ENCODE measurements around the gene HRK. TPM values are rescaled to one million over a fixed set of nuclear protein-coding genes. Genes with fewer than 3 reads are reported as not detected.

HRK gene
- total RNA-seq, 2 donors from 2014 or later: 0.08 TPM; not detected in 1

DNA sequence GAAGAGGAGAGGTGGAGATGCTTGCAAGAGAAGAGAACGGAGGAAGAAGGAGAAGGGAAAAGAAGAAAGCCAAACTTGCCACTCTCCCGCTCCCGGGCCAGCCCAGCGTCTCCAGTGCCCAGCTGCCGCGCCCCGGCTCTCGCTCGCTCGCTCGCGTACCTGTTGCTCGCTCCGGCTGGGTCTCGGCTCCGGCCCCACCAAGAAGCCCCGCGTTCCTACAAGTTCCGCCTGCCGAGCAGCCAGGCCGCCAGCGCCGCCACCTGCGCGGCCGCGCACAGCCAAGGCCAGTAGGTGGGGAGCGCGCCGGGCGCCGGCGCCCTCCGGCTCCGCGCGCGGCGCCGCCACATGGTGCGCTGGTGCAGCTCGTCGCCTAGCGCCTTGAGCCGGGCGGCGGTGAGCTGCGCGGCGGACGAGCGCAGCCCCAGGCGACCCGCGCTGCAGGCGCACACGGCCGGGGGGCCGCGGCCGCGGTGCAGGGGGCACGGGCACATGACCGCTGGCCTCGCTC, 370 bp downstream of the HRK start:
- Histone ChIP-seq H3K36me3 (no peaks in the 10 kb centered on the region), H3K9me3 (no peaks in the 10 kb centered on the region), H3K4me1 (peaks cover 0 to 41% of the 10 kb centered on the region in 2 donors), H3K27ac (no peak overlapping the region), H3K27me3 (peaks cover 19 to 34% of the 10 kb centered on the region in 2 donors), H3K4me3 (peak overlapping the region; percentile 17 to 43)
- TF ChIP-seq, protein P1, sequence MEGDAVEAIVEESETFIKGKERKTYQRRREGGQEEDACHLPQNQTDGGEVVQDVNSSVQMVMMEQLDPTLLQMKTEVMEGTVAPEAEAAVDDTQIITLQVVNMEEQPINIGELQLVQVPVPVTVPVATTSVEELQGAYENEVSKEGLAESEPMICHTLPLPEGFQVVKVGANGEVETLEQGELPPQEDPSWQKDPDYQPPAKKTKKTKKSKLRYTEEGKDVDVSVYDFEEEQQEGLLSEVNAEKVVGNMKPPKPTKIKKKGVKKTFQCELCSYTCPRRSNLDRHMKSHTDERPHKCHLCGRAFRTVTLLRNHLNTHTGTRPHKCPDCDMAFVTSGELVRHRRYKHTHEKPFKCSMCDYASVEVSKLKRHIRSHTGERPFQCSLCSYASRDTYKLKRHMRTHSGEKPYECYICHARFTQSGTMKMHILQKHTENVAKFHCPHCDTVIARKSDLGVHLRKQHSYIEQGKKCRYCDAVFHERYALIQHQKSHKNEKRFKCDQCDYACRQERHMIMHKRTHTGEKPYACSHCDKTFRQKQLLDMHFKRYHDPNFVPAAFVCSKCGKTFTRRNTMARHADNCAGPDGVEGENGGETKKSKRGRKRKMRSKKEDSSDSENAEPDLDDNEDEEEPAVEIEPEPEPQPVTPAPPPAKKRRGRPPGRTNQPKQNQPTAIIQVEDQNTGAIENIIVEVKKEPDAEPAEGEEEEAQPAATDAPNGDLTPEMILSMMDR (IDR thresholded peaks at IDR 0.05): no peak
- DNase-seq (ENCODE audit: low spot score): no peak

- Histone ChIP-seq H3K27me3 (peaks cover 19 to 34% of the 10 kb centered on the region in 2 donors), H3K9me3 (no peaks in the 10 kb centered on the region), H3K4me3 (peak overlapping the region; percentile 17 to 43), H3K36me3 (no peaks in the 10 kb centered on the region), H3K27ac (no peak overlapping the region), H3K4me1 (peaks cover 0 to 41% of the 10 kb centered on the region in 2 donors)
- no peak for DNase-seq (ENCODE audit: low spot score)
- TF ChIP-seq, protein P1 (IDR thresholded peaks at IDR 0.05): no peak
Observed at GRCh38 chr12:116880213-116880816, 926 bp downstream of the HRK start.

DNA sequence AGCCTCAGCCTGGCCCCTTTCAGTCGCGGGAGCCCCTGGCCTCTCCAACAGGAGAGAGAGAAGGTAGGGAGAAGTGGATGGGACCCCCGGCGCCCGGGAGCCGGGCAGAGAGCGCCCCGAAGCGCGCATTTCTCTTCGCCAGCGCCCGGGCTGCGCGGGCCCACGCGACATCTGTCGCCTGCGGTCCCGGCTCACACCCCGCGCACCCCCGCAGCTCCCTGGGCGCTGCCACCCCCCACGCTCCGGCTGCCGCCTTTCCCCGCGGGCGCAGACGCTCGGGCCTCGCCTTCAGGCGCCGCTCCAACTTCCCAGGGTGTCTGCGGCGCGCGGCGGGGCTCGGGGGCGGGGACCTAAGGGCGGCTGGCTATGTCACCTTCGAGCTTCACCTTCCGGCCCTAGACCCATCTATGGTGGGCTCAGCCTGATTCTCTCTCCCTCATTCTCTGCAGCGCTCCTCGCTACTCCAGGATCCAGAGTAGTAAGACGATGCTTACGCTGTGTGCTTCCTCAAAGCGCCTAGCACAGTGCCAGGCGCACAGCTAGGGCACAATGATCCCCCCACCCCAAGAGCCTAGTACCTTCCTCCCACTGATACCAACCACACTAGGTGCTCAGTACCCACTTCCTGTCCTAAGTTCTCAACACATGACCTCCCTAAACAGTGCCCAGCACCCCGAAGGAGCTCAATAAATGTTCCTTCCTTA, 1.6 kb downstream of the HRK start:
- TF ChIP-seq, protein P1 (IDR thresholded peaks at IDR 0.05): no peak
- peaks cover 0 to 41% of the 10 kb centered on the region in 2 donors for H3K4me1 ChIP-seq
- peaks cover 0 to 6% of the 10 kb centered on the region in 2 donors for H3K9me3 ChIP-seq
- no peak overlapping the region for H3K27ac ChIP-seq
- H3K27me3 ChIP-seq: peaks cover 19 to 34% of the 10 kb centered on the region in 2 donors
- no peaks in the 10 kb centered on the region for H3K36me3 ChIP-seq
- no peak for DNase-seq (ENCODE audit: low spot score)
- H3K4me3 ChIP-seq: peak overlapping the region in 1 of 2 donors; percentile 34

- no peaks in the 10 kb centered on the region for H3K36me3 ChIP-seq
- no peak for DNase-seq (ENCODE audit: low spot score)
- H3K9me3 ChIP-seq: peaks cover 0 to 12% of the 10 kb centered on the region in 2 donors
- TF ChIP-seq, protein P1 (IDR thresholded peaks at IDR 0.05): no peak
- peaks cover 19 to 34% of the 10 kb centered on the region in 2 donors for H3K27me3 ChIP-seq
- no peak overlapping the region for H3K27ac ChIP-seq
- peaks cover 0 to 41% of the 10 kb centered on the region in 2 donors for H3K4me1 ChIP-seq
- peak overlapping the region in 1 of 2 donors; percentile 34 for H3K4me3 ChIP-seq
Observed at GRCh38 chr12:116878567-116879508, 2.4 kb downstream of the HRK start.

GRCh38 chr12:116876151-116876869, 4.9 kb downstream of the HRK start:
- DNase-seq (ENCODE audit: low spot score): no peak
- Histone ChIP-seq H3K4me3 (no peak overlapping the region), H3K27me3 (peaks cover 12 to 27% of the 10 kb centered on the region in 2 donors), H3K9me3 (peaks cover 0 to 12% of the 10 kb centered on the region in 2 donors), H3K4me1 (peaks cover 0 to 28% of the 10 kb centered on the region in 2 donors), H3K36me3 (no peaks in the 10 kb centered on the region), H3K27ac (no peak overlapping the region)
- TF ChIP-seq, protein P1 (IDR thresholded peaks at IDR 0.05): no peak

All from right atrium auricular region (tissue), 2 donors.